ENCODE measurements around the gene DGKK. TPM values are rescaled to one million over a fixed set of nuclear protein-coding genes. Genes with fewer than 3 reads are reported as not detected.

DGKK gene
- total RNA-seq, 1 experiment from 2014 or later = 1.6 TPM

DNA sequence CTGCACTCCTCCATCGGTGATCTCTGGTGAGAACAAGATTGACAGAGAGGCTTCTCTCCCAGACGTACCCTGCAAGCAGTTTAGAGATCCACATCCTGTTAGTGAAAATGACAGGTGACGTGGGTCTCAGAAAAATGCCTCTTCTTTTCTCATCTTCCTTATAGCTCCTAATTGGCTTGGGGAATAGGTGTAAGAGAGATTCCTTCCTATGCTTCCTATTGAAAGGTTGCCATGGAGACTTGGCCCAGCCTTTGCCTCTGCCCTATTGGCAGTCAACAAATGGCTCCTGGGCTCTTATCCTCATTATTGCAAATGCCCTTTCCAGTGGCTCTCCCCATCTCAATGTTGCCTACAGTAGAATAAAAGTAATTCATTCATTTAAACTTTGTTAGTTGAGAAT lies 26.5 kb upstream of the DGKK start:
- Histone ChIP-seq H2AK5ac (ENCODE audit: insufficient read length, low read length) (no peak overlapping the region), H3K9me3 (ENCODE audit: control insufficient read depth, low read depth, low read length) (no peaks in the 10 kb centered on the region), H2BK12ac (ENCODE audit: insufficient read length, low read depth, low read length) (no peak overlapping the region), H4K91ac (ENCODE audit: insufficient read length, low read depth, low read length) (no peak overlapping the region), H2BK5ac (ENCODE audit: insufficient read length, low read length) (no peak overlapping the region), H2BK120ac (ENCODE audit: low read depth, low read length, poor library complexity, severe bottlenecking) (no peak overlapping the region), H3K79me1 (ENCODE audit: insufficient read depth, low read depth, low read length, poor library complexity, severe bottlenecking) (no peaks in the 10 kb centered on the region), H3K4ac (ENCODE audit: low read depth, low read length) (no peak overlapping the region), H3K14ac (ENCODE audit: insufficient read depth, low read length) (no peak overlapping the region), H3T11ph (ENCODE audit: low read length) (no peak overlapping the region), H2BK20ac (ENCODE audit: low read depth, low read length, poor library complexity, severe bottlenecking) (no peak overlapping the region), H3K23me2 (ENCODE audit: insufficient read length, low read depth, low read length, poor library complexity, severe bottlenecking) (no peaks in the 10 kb centered on the region), H2BK15ac (ENCODE audit: low read depth, low read length) (no peak overlapping the region), H3K18ac (ENCODE audit: insufficient read length, low read depth, low read length) (no peak overlapping the region), H3K56ac (ENCODE audit: insufficient read length, low read depth, low read length) (no peak overlapping the region), H3K27me3 (ENCODE audit: insufficient read depth, low read length) (no peaks in the 10 kb centered on the region), H3K79me2 (ENCODE audit: insufficient read depth, low read length) (no peaks in the 10 kb centered on the region), H3K27ac (ENCODE audit: insufficient read length, low read depth, low read length) (no peak overlapping the region), H3K23ac (ENCODE audit: insufficient read length, low read depth, low read length) (no peak overlapping the region), H4K8ac (replicated peaks; ENCODE audit: insufficient read length, low read depth, low read length) (no peak overlapping the region), H3K4me1 (ENCODE audit: insufficient read depth, low read length) (no peaks in the 10 kb centered on the region; the same call in 1 of the 2 replicates), H3K4me2 (ENCODE audit: insufficient read depth, insufficient read length, low read length) (no peak overlapping the region), H4K5ac (ENCODE audit: insufficient read length, low read depth, low read length) (no peak overlapping the region), H2AFZ (ENCODE audit: low read length) (no peak overlapping the region), H4K20me1 (ENCODE audit: control insufficient read depth, insufficient read depth, insufficient read length) (no peaks in the 10 kb centered on the region), H3K9ac (ENCODE audit: extremely low read depth, insufficient read length, low read length) (no peak overlapping the region)
- Mint-ChIP-seq H3K4me1 (peaks cover 12 to 16% of the 10 kb centered on the region in 2 experiments), H3K36me3 (ENCODE audit: insufficient read depth in 1 of 3, low read depth in 3 of 3) (no peaks in the 10 kb centered on the region; a peak in 1 of 7 replicates), H3K9me3 (peaks cover 42 to 55% of the 10 kb centered on the region in 2 experiments), H3K4me3 (no peak overlapping the region), H3K27ac (no peak overlapping the region), H3K27me3 (ENCODE audit: low read depth) (no peaks in the 10 kb centered on the region; the same call in 1 of the 2 replicates)
- no CpG with 5 or more reads among the region's 3 CpGs for WGBS (ENCODE audit: extremely low coverage, insufficient read length, low lambda C conversion rate)
- TF ChIP-seq CTCF (conservative IDR thresholded peaks at IDR 0.05) = no peak
- DNase-seq = no peak
